ENCODE data around the gene FSIP2.

GRCh38 chr2:185828326-185828725 is 89.7 kb downstream of the FSIP2 start:
- no peak for TF ChIP-seq ZNF121 (CRISPR knock-in tag; IDR thresholded peaks at IDR 0.05)
- TF ChIP-seq CTCF (IDR thresholded peaks at IDR 0.05) = no peak
- TF ChIP-seq FOXJ3 (CRISPR knock-in tag; IDR thresholded peaks at IDR 0.05; ENCODE audit: borderline replicate concordance) = no peak
- TF ChIP-seq ARID4B (CRISPR knock-in tag; IDR thresholded peaks at IDR 0.05; ENCODE audit: borderline replicate concordance) = no peak
- no peak for TF ChIP-seq ZNF138 (CRISPR knock-in tag; conservative IDR thresholded peaks at IDR 0.05)
- no peak for TF ChIP-seq MAX (CRISPR knock-in tag; IDR thresholded peaks at IDR 0.05)
- no peak for TF ChIP-seq ATF6 (CRISPR knock-in tag; IDR thresholded peaks at IDR 0.05)
- TF ChIP-seq, protein P1, sequence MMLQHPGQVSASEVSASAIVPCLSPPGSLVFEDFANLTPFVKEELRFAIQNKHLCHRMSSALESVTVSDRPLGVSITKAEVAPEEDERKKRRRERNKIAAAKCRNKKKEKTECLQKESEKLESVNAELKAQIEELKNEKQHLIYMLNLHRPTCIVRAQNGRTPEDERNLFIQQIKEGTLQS (CRISPR knock-in tag; conservative IDR thresholded peaks at IDR 0.05) = no peak
- no peak for TF ChIP-seq PRDM15 (CRISPR knock-in tag; IDR thresholded peaks at IDR 0.05)
- TF ChIP-seq CREB1 (CRISPR knock-in tag; IDR thresholded peaks at IDR 0.05) = no peak
- no peak for TF ChIP-seq SP1 (CRISPR knock-in tag; conservative IDR thresholded peaks at IDR 0.05)
- no peak for TF ChIP-seq ETV6 (CRISPR knock-in tag; IDR thresholded peaks at IDR 0.05)
- TF ChIP-seq, protein P2, sequence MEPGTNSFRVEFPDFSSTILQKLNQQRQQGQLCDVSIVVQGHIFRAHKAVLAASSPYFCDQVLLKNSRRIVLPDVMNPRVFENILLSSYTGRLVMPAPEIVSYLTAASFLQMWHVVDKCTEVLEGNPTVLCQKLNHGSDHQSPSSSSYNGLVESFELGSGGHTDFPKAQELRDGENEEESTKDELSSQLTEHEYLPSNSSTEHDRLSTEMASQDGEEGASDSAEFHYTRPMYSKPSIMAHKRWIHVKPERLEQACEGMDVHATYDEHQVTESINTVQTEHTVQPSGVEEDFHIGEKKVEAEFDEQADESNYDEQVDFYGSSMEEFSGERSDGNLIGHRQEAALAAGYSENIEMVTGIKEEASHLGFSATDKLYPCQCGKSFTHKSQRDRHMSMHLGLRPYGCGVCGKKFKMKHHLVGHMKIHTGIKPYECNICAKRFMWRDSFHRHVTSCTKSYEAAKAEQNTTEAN (CRISPR knock-in tag; IDR thresholded peaks at IDR 0.05) = no peak
